Esophagus squamous epithelium (tissue), 5 donors: ENCODE results near the gene RALGAPB. TPM values are rescaled to one million over a fixed set of nuclear protein-coding genes. Genes with fewer than 3 reads are reported as not detected.

Source experiments
- DNase-seq: peaks from one replicate; lab custom pipeline; 2025; lab: John Stamatoyannopoulos, UW
- H3K27ac ChIP-seq, 4 donors: fragments of 200-600 bp; sonication (generic); one replicate each; pipeline ENCODE4 v1.5.1; 2016 to 2019; ENCODE audit warnings: mild to moderate bottlenecking in 1 of 4
- H3K27me3 ChIP-seq, 4 donors: fragments of 200-600 bp; sonication (generic); 1 replicate in 3 of 4; 2 replicates in 1 of 4; pipeline versions ENCODE4 v1.5.1 to v1.6.0; 2017 to 2021; ENCODE audit warnings: antibody characterized with exemption in 1 of 4
- H3K36me3 ChIP-seq, 3 donors: fragments of 200-600 bp; sonication (generic); one replicate each; pipeline ENCODE4 v1.5.1; 2016 to 2019
- H3K4me1 ChIP-seq, 3 donors: fragments of 200-600 bp; sonication (generic); one replicate each; pipeline ENCODE4 v1.5.1; 2017 to 2019
- H3K4me3 ChIP-seq, 4 donors: fragments of 200-600 bp; sonication (generic); 1 replicate in 3 of 4; 2 replicates in 1 of 4; pipeline ENCODE4 v1.5.1; 2016 to 2019; ENCODE audit warnings: mild to moderate bottlenecking in 2 of 4, moderate library complexity in 1 of 4
- H3K9me3 ChIP-seq, 3 donors: fragments of 200-600 bp; sonication (generic); one replicate each; pipeline ENCODE4 v1.5.1; 2016 to 2019
- CTCF ChIP-seq, 6 experiments: fragments of 450-650 bp in 4 of 6; fragments of 200-600 bp in 2 of 6; sonication (generic) in 2 of 6; IDR thresholded peaks; one replicate each; pipeline ENCODE4 v1.5.1; 2016 to 2019; ENCODE audit warnings: antibody characterized with exemption in 6 of 6, mild to moderate bottlenecking in 4 of 6, moderate library complexity in 4 of 6
- POLR2A ChIP-seq, 4 donors: fragments of 450-650 bp; IDR thresholded peaks; one replicate each; pipeline ENCODE4 v1.6.1; 2017; ENCODE audit warnings: antibody characterized with exemption in 4 of 4, mild to moderate bottlenecking in 4 of 4, moderate library complexity in 3 of 4
- WGBS, 2 donors: methylation state at CpG; one replicate each; pipeline ENCODE4 v1.1.5; 2018; 5-methylcytosine and 5-hydroxymethylcytosine counted together
- intact Hi-C: fragments of 100-400 bp; cut with DNase I; formaldehyde crosslinking; loops from one replicate; pipeline ENCODE4 v1.15.0; 2022
- total RNA-seq, 4 donors: library from RNA; depleted of rRNA; stranded (reverse); fragments of >200 nt; gene quantifications; one replicate each; pipeline ENCODE4 v1.1.0, GENCODE V29; 2016
- donor health status: DM: yes; HTN: yes; CAD: no.

RALGAPB gene
- total RNA-seq, 4 donors from 2014 or later = 17.4 to 38.5 (median 26.9) TPM

GRCh38 chr20:38514947-38515346 lies 42.3 kb downstream of the RALGAPB start:
- Histone ChIP-seq H3K9me3 (no peaks in the 10 kb centered on the region), H3K27me3 (no peaks in the 10 kb centered on the region), H3K4me1 (peaks cover 0 to 5% (median 0%) of the 10 kb centered on the region in 3 donors), H3K36me3 (peaks cover 0 to 77% (median 0%) of the 10 kb centered on the region in 3 donors), H3K4me3 (no peak overlapping the region), H3K27ac (no peak overlapping the region)
- no peak for TF ChIP-seq CTCF (IDR thresholded peaks at IDR 0.05)
- TF ChIP-seq POLR2A (IDR thresholded peaks at IDR 0.05) = no peak
- intact Hi-C loops = no loop called here
- WGBS, 2 donors = 81 to 82% methylated on average over 3 of the region's 3 CpGs
- no peak for DNase-seq

GRCh38 chr20:38515631-38516030 lies 43.0 kb downstream of the RALGAPB start:
- Histone ChIP-seq H3K4me1 (peaks cover 0 to 8% (median 0%) of the 10 kb centered on the region in 3 donors), H3K36me3 (peaks cover 0 to 70% (median 0%) of the 10 kb centered on the region in 3 donors), H3K27me3 (no peaks in the 10 kb centered on the region), H3K27ac (no peak overlapping the region), H3K9me3 (no peaks in the 10 kb centered on the region), H3K4me3 (no peak overlapping the region)
- DNase-seq = no peak
- TF ChIP-seq POLR2A (IDR thresholded peaks at IDR 0.05) (no peak), CTCF (IDR thresholded peaks at IDR 0.05) (no peak)
- 65 to 87% methylated on average over 2 of the region's 2 CpGs for WGBS, 2 donors
- intact Hi-C loops = no loop called here

- peaks cover 0 to 74% (median 0%) of the 10 kb centered on the region in 3 donors for H3K36me3 ChIP-seq
- H3K27me3 ChIP-seq = no peaks in the 10 kb centered on the region
- 81 to 83% methylated on average over 1 of the region's 1 CpG for WGBS, 2 donors
- H3K4me3 ChIP-seq = no peak overlapping the region
- intact Hi-C loops = no loop called here
- H3K4me1 ChIP-seq = peaks cover 0 to 8% (median 0%) of the 10 kb centered on the region in 3 donors
- no peak overlapping the region for H3K27ac ChIP-seq
- no peaks in the 10 kb centered on the region for H3K9me3 ChIP-seq
- no peak for DNase-seq
- TF ChIP-seq CTCF (IDR thresholded peaks at IDR 0.05) (no peak), POLR2A (IDR thresholded peaks at IDR 0.05) (no peak)
Measured at GRCh38 chr20:38519426-38519825, 46.8 kb downstream of the RALGAPB start.

GRCh38 chr20:38520261-38520660 lies 47.6 kb downstream of the RALGAPB start:
- Histone ChIP-seq H3K27ac (no peak overlapping the region), H3K27me3 (no peaks in the 10 kb centered on the region), H3K4me1 (peaks cover 0 to 8% (median 0%) of the 10 kb centered on the region in 3 donors), H3K4me3 (no peak overlapping the region), H3K36me3 (peaks cover 0 to 82% (median 0%) of the 10 kb centered on the region in 3 donors), H3K9me3 (no peaks in the 10 kb centered on the region)
- intact Hi-C loops = no loop called here
- DNase-seq = no peak
- no peak for TF ChIP-seq POLR2A (IDR thresholded peaks at IDR 0.05)
- no peak for TF ChIP-seq CTCF (IDR thresholded peaks at IDR 0.05)

- H3K9me3 ChIP-seq = no peaks in the 10 kb centered on the region
- H3K36me3 ChIP-seq = peaks cover 4 to 84% (median 8%) of the 10 kb centered on the region in 3 donors
- TF ChIP-seq CTCF (IDR thresholded peaks at IDR 0.05) (no peak), POLR2A (IDR thresholded peaks at IDR 0.05) (no peak)
- H3K27ac ChIP-seq = no peak overlapping the region
- no peak overlapping the region for H3K4me3 ChIP-seq
- H3K27me3 ChIP-seq = no peaks in the 10 kb centered on the region
- H3K4me1 ChIP-seq = peaks cover 0 to 8% (median 0%) of the 10 kb centered on the region in 3 donors
- intact Hi-C loops = no loop called here
- WGBS, 2 donors = 20 to 64% methylated on average over 1 of the region's 1 CpG
- no peak for DNase-seq
Measured at GRCh38 chr20:38523697-38524096, 51.1 kb downstream of the RALGAPB start.
